Liver (tissue), 9 donors: Measurements from ENCODE around the gene LRRC4B. TPM values are rescaled to one million over a fixed set of nuclear protein-coding genes. Genes with fewer than 3 reads are reported as not detected.

Source experiments
- DNase-seq: peaks from one replicate; pipeline ENCODE4 v3.0.0-alpha.2; 2017; ENCODE audit warnings: low spot score
- H3K27ac ChIP-seq, 2 donors: one replicate each; pipeline ENCODE4 v1.7.0; 2013; ENCODE audit warnings: inconsistent platforms in 2 of 2, low read length in 2 of 2, control low read depth in 1 of 2, low read depth in 1 of 2, mild to moderate bottlenecking in 1 of 2
- H3K27me3 ChIP-seq, 4 donors: one replicate each; pipeline versions ENCODE4 v1.6.1 to v1.7.0; 2013; ENCODE audit warnings: low read length in 3 of 4, inconsistent platforms in 1 of 4, mild to moderate bottlenecking in 1 of 4, moderate library complexity in 1 of 4; ENCODE audit not compliant: control insufficient read depth in 4 of 4, insufficient read depth in 4 of 4
- H3K36me3 ChIP-seq, 4 donors: one replicate each; pipeline versions ENCODE4 v1.6.1 to v1.7.0; 2013; ENCODE audit warnings: low read length in 3 of 4, mild to moderate bottlenecking in 3 of 4, low read depth in 1 of 4, moderate library complexity in 1 of 4; ENCODE audit not compliant: control insufficient read depth in 4 of 4, insufficient read depth in 3 of 4
- H3K4me1 ChIP-seq, 4 donors: one replicate each; pipeline versions ENCODE4 v1.6.1 to v1.7.0; 2013; ENCODE audit warnings: low read length in 3 of 4, mild to moderate bottlenecking in 3 of 4, moderate library complexity in 1 of 4; ENCODE audit not compliant: control insufficient read depth in 4 of 4, insufficient read depth in 4 of 4
- H3K4me3 ChIP-seq, 3 donors: one replicate each; pipeline versions ENCODE4 v1.6.1 to v1.7.0; 2013; ENCODE audit warnings: low read length in 3 of 3, control low read depth in 1 of 3, low read depth in 1 of 3, mild to moderate bottlenecking in 1 of 3
- H3K9ac ChIP-seq, 2 donors: one replicate each; pipeline ENCODE4 v1.7.0; 2013; ENCODE audit warnings: low read length in 2 of 2, mild to moderate bottlenecking in 2 of 2, moderate library complexity in 2 of 2, control low read depth in 1 of 2, low read depth in 1 of 2
- H3K9me3 ChIP-seq, 4 donors: one replicate each; pipeline versions ENCODE4 v1.6.1 to v1.7.0; 2013; ENCODE audit warnings: low read length in 3 of 4; ENCODE audit not compliant: control insufficient read depth in 4 of 4
- EGR1 ChIP-seq, 2 donors: IDR thresholded peaks; 2 replicates each; pipeline ENCODE4 v1.6.1; 2016 to 2018; ENCODE audit warnings: antibody characterized with exemption in 2 of 2, low read depth in 2 of 2
- FOXA1 ChIP-seq: IDR thresholded peaks from 2 replicates; pipeline ENCODE4 v1.6.1; 2016; ENCODE audit warnings: antibody characterized with exemption
- FOXA2 ChIP-seq: IDR thresholded peaks from 2 replicates; pipeline ENCODE4 v1.6.1; 2016; ENCODE audit warnings: antibody characterized with exemption
- GABPA ChIP-seq, 2 donors: IDR thresholded peaks in 1 of 2; conservative IDR thresholded peaks in 1 of 2; 2 replicates each; pipeline ENCODE4 v1.6.1; 2016; ENCODE audit warnings: antibody characterized with exemption in 2 of 2, mild to moderate bottlenecking in 1 of 2, moderate library complexity in 1 of 2
- HNF4A ChIP-seq, 2 donors: conservative IDR thresholded peaks; 2 replicates each; pipeline ENCODE4 v1.6.1; 2016; ENCODE audit warnings: antibody characterized with exemption in 2 of 2, mild to moderate bottlenecking in 2 of 2
- HNF4G ChIP-seq: IDR thresholded peaks from 2 replicates; pipeline ENCODE4 v1.6.1; 2016; ENCODE audit warnings: antibody characterized with exemption
- JUND ChIP-seq, 2 donors: IDR thresholded peaks; 2 replicates each; pipeline ENCODE4 v1.6.1; 2016; ENCODE audit warnings: antibody characterized with exemption in 2 of 2
- NR2F2 ChIP-seq: IDR thresholded peaks from 2 replicates; pipeline ENCODE4 v1.6.1; 2016; ENCODE audit warnings: antibody characterized with exemption
- RAD21 ChIP-seq, 2 donors: IDR thresholded peaks; 2 replicates each; pipeline ENCODE4 v1.6.1; 2016; ENCODE audit warnings: antibody characterized with exemption in 2 of 2, mild to moderate bottlenecking in 2 of 2
- RXRA ChIP-seq, 2 donors: IDR thresholded peaks; 2 replicates each; pipeline ENCODE4 v1.6.1; 2017 to 2018; ENCODE audit warnings: antibody characterized with exemption in 2 of 2, mild to moderate bottlenecking in 1 of 2
- SP1 ChIP-seq: IDR thresholded peaks from 2 replicates; pipeline ENCODE4 v1.6.1; 2018; ENCODE audit warnings: antibody characterized with exemption, mild to moderate bottlenecking
- TAF1 ChIP-seq: conservative IDR thresholded peaks from 2 replicates; pipeline ENCODE4 v1.6.1; 2016; ENCODE audit warnings: antibody characterized with exemption, mild to moderate bottlenecking
- YY1 ChIP-seq: IDR thresholded peaks from 2 replicates; pipeline ENCODE4 v1.6.1; 2016; ENCODE audit warnings: antibody characterized with exemption, mild to moderate bottlenecking
- WGBS: extraction: QIAGEN DNeasy Blood & Tissue Kit; methylation state at CpG from one replicate; pipeline ENCODE4 v1.1.7; 2013; 5-methylcytosine and 5-hydroxymethylcytosine counted together
- polyA plus RNA-seq, 2 donors: library from polyadenylated mRNA; stranded (reverse) in 1 of 2; unstranded in 1 of 2; fragments of 200-250 nt in 1 of 2; fragments of >200 nt in 1 of 2; fragmentation: Nextera tagmentation in 1 of 2; extraction: Ambion mirVana in 1 of 2; gene quantifications; one replicate each; pipeline versions ENCODE4 v1.2.1 to v1.2.3, GENCODE V29; 2013 to 2015
- total RNA-seq, 2 donors: library from RNA; depleted of rRNA; stranded (reverse); fragments of >200 nt; gene quantifications; one replicate each; pipeline ENCODE4 v1.2.3, GENCODE V29; 2014
- TF ChIP-seq, protein P1 (sequence below): IDR thresholded peaks from 2 replicates; pipeline ENCODE4 v1.6.1; 2016; ENCODE audit warnings: antibody characterized with exemption
- TF ChIP-seq, protein P2 (sequence below): IDR thresholded peaks from 2 replicates; pipeline ENCODE4 v1.6.1; 2016; ENCODE audit warnings: antibody characterized with exemption
- TF ChIP-seq, protein P3 (sequence below): fragments of 150-350 bp; IDR thresholded peaks from 2 replicates; pipeline ENCODE4 v1.5.1; 2017; ENCODE audit warnings: improper control_type of control experiment, low read depth, low read length; ENCODE audit not compliant: missing input control
- TF ChIP-seq, protein P4 (sequence below): IDR thresholded peaks from 2 replicates; pipeline ENCODE4 v1.6.1; 2016; ENCODE audit warnings: antibody characterized with exemption, mild to moderate bottlenecking
- TF ChIP-seq, protein P5 (sequence below): IDR thresholded peaks from 2 replicates; pipeline ENCODE4 v1.6.1; 2016; ENCODE audit warnings: antibody characterized with exemption
- donor health status: healthy.
- donor health status: healthy.
- donor health status: healthy.
- donor health status: healthy.
- donor health status: healthy.

Gene LRRC4B
- total and polyA plus RNA-seq, 4 donors, result 0.11 to 1.1 (median 0.79) TPM

DNA sequence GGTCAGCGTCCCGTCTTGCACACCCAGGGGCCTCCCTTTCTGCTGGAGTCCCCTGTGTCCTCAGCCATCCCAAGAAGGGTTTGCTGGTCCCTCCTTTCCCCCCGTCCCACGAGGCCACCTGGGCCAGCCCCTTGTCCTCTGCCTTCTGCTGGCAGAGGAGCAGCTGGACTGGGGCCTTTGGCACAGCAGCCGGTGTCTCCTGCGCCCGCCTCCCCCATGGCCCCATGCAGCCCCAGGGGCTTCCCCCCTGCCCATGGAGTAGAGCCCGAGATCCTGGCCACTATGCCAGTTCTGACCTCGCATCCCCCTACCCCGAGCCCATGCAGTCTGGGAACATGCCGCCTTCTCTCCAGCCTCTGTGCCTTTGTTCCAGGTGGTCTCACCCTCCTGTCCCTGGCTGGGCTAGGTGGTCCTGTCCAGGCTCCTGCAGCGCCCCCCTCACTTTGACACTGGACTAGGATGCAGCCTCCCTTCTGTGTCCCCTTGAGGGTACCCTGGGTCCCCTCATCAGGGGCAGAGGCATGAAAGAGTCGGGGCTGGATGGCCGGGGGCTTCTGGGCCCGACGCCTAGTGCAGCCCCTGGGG is 85.9 kb downstream of the LRRC4B start:
- no peak for TF ChIP-seq NR2F2
- no peak for TF ChIP-seq YY1
- TF ChIP-seq, protein P1, sequence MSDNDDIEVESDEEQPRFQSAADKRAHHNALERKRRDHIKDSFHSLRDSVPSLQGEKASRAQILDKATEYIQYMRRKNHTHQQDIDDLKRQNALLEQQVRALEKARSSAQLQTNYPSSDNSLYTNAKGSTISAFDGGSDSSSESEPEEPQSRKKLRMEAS, result no peak
- TF ChIP-seq, protein P2, sequence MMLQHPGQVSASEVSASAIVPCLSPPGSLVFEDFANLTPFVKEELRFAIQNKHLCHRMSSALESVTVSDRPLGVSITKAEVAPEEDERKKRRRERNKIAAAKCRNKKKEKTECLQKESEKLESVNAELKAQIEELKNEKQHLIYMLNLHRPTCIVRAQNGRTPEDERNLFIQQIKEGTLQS, result no peak
- TF ChIP-seq, protein P3, sequence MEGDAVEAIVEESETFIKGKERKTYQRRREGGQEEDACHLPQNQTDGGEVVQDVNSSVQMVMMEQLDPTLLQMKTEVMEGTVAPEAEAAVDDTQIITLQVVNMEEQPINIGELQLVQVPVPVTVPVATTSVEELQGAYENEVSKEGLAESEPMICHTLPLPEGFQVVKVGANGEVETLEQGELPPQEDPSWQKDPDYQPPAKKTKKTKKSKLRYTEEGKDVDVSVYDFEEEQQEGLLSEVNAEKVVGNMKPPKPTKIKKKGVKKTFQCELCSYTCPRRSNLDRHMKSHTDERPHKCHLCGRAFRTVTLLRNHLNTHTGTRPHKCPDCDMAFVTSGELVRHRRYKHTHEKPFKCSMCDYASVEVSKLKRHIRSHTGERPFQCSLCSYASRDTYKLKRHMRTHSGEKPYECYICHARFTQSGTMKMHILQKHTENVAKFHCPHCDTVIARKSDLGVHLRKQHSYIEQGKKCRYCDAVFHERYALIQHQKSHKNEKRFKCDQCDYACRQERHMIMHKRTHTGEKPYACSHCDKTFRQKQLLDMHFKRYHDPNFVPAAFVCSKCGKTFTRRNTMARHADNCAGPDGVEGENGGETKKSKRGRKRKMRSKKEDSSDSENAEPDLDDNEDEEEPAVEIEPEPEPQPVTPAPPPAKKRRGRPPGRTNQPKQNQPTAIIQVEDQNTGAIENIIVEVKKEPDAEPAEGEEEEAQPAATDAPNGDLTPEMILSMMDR, result no peak
- H3K4me1 ChIP-seq, result peaks cover 1 to 5% (median 4%) of the 10 kb centered on the region in 4 donors
- no peak for DNase-seq
- no peaks in the 10 kb centered on the region for H3K9me3 ChIP-seq
- H3K4me3 ChIP-seq, result no peak overlapping the region
- H3K27me3 ChIP-seq, result no peaks in the 10 kb centered on the region
- no peak overlapping the region for H3K9ac ChIP-seq
- H3K36me3 ChIP-seq, result peaks cover 7 to 38% (median 11%) of the 10 kb centered on the region in 4 donors
- H3K27ac ChIP-seq, result no peak overlapping the region
- WGBS, result 86% methylated on average over 16 of the region's 16 CpGs

DNA sequence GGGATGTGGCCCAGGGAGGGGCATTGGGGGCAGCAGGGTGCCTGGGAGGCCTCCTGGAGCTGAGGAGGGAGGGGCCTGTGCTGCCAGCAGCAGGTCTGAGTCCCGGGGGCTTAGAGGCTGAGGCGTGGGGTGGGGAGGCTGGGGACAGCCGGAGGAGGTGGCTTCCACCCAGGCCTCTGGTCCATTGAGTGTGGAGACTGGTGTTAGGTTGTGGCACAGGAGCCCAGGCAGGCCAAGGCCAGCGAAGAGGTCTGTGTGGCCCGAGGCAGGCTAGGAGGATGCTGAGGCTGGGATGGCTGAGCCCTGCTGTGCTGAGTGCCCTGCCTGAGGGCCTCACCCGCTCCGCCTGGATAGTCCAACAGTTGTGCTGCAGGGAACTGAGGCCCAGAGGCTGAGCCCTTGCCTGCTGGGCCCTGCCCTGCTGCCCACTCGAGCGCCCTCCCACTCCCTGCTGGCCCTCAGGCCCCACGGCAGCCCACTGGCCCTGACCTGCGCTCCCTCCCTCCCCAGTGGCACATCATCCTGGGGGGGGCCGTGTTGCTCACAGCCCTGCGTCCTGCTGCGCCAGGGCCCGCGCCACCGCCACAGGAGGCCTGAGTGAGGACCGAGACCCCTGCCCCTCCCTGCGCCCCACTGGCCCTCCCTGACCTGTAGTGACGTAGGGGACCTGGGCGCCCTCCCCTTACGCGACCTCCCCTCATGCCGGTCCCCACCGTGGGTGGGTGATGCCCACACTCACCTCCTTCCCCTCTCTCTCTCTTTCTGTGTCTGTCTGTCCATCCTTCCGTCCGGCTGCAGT is 86.7 kb downstream of the LRRC4B start:
- Histone ChIP-seq H3K27me3 (no peaks in the 10 kb centered on the region), H3K27ac (no peak overlapping the region), H3K4me1 (peaks cover 1 to 12% (median 10%) of the 10 kb centered on the region in 4 donors), H3K9me3 (no peaks in the 10 kb centered on the region), H3K36me3 (peaks cover 7 to 38% (median 11%) of the 10 kb centered on the region in 4 donors), H3K4me3 (no peak overlapping the region), H3K9ac (no peak overlapping the region)
- no peak for DNase-seq
- TF ChIP-seq, protein P4, sequence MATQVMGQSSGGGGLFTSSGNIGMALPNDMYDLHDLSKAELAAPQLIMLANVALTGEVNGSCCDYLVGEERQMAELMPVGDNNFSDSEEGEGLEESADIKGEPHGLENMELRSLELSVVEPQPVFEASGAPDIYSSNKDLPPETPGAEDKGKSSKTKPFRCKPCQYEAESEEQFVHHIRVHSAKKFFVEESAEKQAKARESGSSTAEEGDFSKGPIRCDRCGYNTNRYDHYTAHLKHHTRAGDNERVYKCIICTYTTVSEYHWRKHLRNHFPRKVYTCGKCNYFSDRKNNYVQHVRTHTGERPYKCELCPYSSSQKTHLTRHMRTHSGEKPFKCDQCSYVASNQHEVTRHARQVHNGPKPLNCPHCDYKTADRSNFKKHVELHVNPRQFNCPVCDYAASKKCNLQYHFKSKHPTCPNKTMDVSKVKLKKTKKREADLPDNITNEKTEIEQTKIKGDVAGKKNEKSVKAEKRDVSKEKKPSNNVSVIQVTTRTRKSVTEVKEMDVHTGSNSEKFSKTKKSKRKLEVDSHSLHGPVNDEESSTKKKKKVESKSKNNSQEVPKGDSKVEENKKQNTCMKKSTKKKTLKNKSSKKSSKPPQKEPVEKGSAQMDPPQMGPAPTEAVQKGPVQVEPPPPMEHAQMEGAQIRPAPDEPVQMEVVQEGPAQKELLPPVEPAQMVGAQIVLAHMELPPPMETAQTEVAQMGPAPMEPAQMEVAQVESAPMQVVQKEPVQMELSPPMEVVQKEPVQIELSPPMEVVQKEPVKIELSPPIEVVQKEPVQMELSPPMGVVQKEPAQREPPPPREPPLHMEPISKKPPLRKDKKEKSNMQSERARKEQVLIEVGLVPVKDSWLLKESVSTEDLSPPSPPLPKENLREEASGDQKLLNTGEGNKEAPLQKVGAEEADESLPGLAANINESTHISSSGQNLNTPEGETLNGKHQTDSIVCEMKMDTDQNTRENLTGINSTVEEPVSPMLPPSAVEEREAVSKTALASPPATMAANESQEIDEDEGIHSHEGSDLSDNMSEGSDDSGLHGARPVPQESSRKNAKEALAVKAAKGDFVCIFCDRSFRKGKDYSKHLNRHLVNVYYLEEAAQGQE, result no peak
- no peak for TF ChIP-seq JUND (IDR thresholded peaks at IDR 0.05)
- TF ChIP-seq FOXA2, result no peak
- TF ChIP-seq, protein P3, result no peak
- TF ChIP-seq, protein P5, sequence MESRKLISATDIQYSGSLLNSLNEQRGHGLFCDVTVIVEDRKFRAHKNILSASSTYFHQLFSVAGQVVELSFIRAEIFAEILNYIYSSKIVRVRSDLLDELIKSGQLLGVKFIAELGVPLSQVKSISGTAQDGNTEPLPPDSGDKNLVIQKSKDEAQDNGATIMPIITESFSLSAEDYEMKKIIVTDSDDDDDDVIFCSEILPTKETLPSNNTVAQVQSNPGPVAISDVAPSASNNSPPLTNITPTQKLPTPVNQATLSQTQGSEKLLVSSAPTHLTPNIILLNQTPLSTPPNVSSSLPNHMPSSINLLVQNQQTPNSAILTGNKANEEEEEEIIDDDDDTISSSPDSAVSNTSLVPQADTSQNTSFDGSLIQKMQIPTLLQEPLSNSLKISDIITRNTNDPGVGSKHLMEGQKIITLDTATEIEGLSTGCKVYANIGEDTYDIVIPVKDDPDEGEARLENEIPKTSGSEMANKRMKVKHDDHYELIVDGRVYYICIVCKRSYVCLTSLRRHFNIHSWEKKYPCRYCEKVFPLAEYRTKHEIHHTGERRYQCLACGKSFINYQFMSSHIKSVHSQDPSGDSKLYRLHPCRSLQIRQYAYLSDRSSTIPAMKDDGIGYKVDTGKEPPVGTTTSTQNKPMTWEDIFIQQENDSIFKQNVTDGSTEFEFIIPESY, result no peak
- TF ChIP-seq FOXA1, result no peak
- no peak for TF ChIP-seq RAD21 (IDR thresholded peaks at IDR 0.05)
- TF ChIP-seq, protein P1, result no peak
- no peak for TF ChIP-seq NR2F2
- no peak for TF ChIP-seq GABPA (IDR thresholded peaks at IDR 0.05 in 1 of 2, conservative IDR thresholded peaks at IDR 0.05 in 1 of 2)
- TF ChIP-seq RXRA (IDR thresholded peaks at IDR 0.05), result no peak
- TF ChIP-seq TAF1, result no peak
- no peak for TF ChIP-seq YY1
- TF ChIP-seq, protein P2, result no peak
- no peak for TF ChIP-seq EGR1 (IDR thresholded peaks at IDR 0.05; ENCODE audit: low read depth in 2 of 2)
- TF ChIP-seq HNF4A (conservative IDR thresholded peaks at IDR 0.05), result no peak
- no peak for TF ChIP-seq HNF4G
- TF ChIP-seq SP1, result no peak
- 94% methylated on average over 27 of the region's 27 CpGs for WGBS
